HL-60 (cell line): ENCODE measurements around the gene MYO1E.
A peak's percentile ranks its signal among the peaks of the same experiment; 100 is the strongest.
"Not testable (repeated sequence)": the region's sequence is repeated elsewhere in the genome, so short reads cannot be mapped to it uniquely, and the experiment has no call there.

Source experiments
- DNase-seq, 2 experiments: peaks; one replicate each; pipeline ENCODE4 v3.0.0-alpha.2; 2010 to 2020; ENCODE audit warnings: low read depth in 1 of 2, low spot score in 1 of 2
- H3K27ac ChIP-seq: fragments of 250-450 bp; sonication (Bioruptor Pico); replicated peaks from 2 replicates; pipeline ENCODE4 v1.5.1; 2020; ENCODE audit warnings: mild to moderate bottlenecking, moderate library complexity
- H3K27me3 ChIP-seq: fragments of 250-450 bp; sonication (Bioruptor Pico); 2 replicates; pipeline ENCODE4 v1.5.1; 2021; ENCODE audit warnings: mild to moderate bottlenecking, moderate library complexity; ENCODE audit not compliant: insufficient read depth, poor library complexity, severe bottlenecking
- H3K4me3 ChIP-seq: replicated peaks from 2 replicates; pipeline ENCODE4 v1.5.1; 2011; ENCODE audit warnings: mild to moderate bottlenecking, control low read depth, low read length; ENCODE audit not compliant: insufficient read depth
- CTCF ChIP-seq: IDR thresholded peaks from one replicate; pipeline ENCODE4 v1.5.1; 2011; ENCODE audit warnings: low read length, control low read depth, inconsistent platforms; ENCODE audit not compliant: insufficient read depth
- GABPA ChIP-seq: IDR thresholded peaks from 2 replicates; pipeline ENCODE4 v1.6.1; 2012; ENCODE audit warnings: low read depth
- POLR2AphosphoS5 ChIP-seq: IDR thresholded peaks from 2 replicates; pipeline ENCODE4 v1.6.1; 2012; ENCODE audit warnings: low read depth
- REST ChIP-seq: IDR thresholded peaks from 2 replicates; pipeline ENCODE4 v1.6.1; 2012; ENCODE audit warnings: low read depth; ENCODE audit not compliant: insufficient replicate concordance
- SPI1 ChIP-seq: IDR thresholded peaks from 2 replicates; pipeline ENCODE4 v1.6.1; 2012; ENCODE audit warnings: low read depth, mild to moderate bottlenecking, borderline replicate concordance

The MYO1E gene

GRCh38 chr15:59165726-59166125, 206.9 kb downstream of the MYO1E start:
- Histone ChIP-seq H3K27me3 (no peaks in the 10 kb centered on the region), H3K27ac (no peak overlapping the region), H3K4me3 (no peak overlapping the region)
- no peak for DNase-seq
- TF ChIP-seq REST, result no peak
- no peak for TF ChIP-seq POLR2AphosphoS5
- no peak for TF ChIP-seq GABPA
- TF ChIP-seq SPI1, result peak; percentile 4; the same call in 1 of the 2 replicates
- no peak for TF ChIP-seq CTCF

- not testable (repeated sequence) for DNase-seq, H3K27me3 ChIP-seq, H3K4me3 ChIP-seq, H3K27ac ChIP-seq
Observed at GRCh38 chr15:59162080-59162479, 210.6 kb downstream of the MYO1E start.

- peak; percentile 38 for TF ChIP-seq CTCF
- no peak for TF ChIP-seq POLR2AphosphoS5
- peak in 1 of 2 experiments; percentile 13 for DNase-seq
- Histone ChIP-seq H3K27ac (no peak overlapping the region), H3K27me3 (no peaks in the 10 kb centered on the region), H3K4me3 (no peak overlapping the region)
Observed at GRCh38 chr15:59160880-59161593, 211.6 kb downstream of the MYO1E start.

GRCh38 chr15:59159210-59159609, 213.5 kb downstream of the MYO1E start:
- no peak overlapping the region for H3K27ac ChIP-seq
- peak; percentile 7 to 15 for DNase-seq
- H3K27me3 ChIP-seq, result no peaks in the 10 kb centered on the region
- no peak overlapping the region for H3K4me3 ChIP-seq
- no peak for TF ChIP-seq GABPA
- no peak for TF ChIP-seq SPI1
- no peak for TF ChIP-seq REST
- no peak for TF ChIP-seq POLR2AphosphoS5
- TF ChIP-seq CTCF, result no peak
